ENCODE data around the gene GFI1B. TPM values are rescaled to one million over a fixed set of nuclear protein-coding genes. Genes with fewer than 3 reads are reported as not detected.

The GFI1B gene
- total RNA-seq, 1 experiment from 2014 or later: not detected

GRCh38 chr9:132955123-132955522, 23.4 kb upstream of the GFI1B start:
- Histone ChIP-seq H3K27ac (ENCODE audit: low read depth, low read length, poor library complexity, severe bottlenecking) (no peak overlapping the region), H3K4me1 (ENCODE audit: insufficient read depth, low read length, poor library complexity, severe bottlenecking) (no peaks in the 10 kb centered on the region), H3K9me3 (ENCODE audit: low read depth, low read length, poor library complexity, severe bottlenecking) (peaks cover 4% of the 10 kb centered on the region), H3K4me3 (ENCODE audit: low read depth, low read length, poor library complexity, severe bottlenecking) (no peak overlapping the region), H3K36me3 (ENCODE audit: insufficient read depth, low read length, poor library complexity, severe bottlenecking) (no peaks in the 10 kb centered on the region), H3K27me3 (replicated peaks; ENCODE audit: insufficient read depth, low read depth, low read length, poor library complexity) (no peaks in the 10 kb centered on the region)
- CTCF ChIA-PET: no interaction called here
- TF ChIP-seq CTCF (conservative IDR thresholded peaks at IDR 0.05; ENCODE audit: low read depth, low read length): no peak
- TF ChIP-seq EZH2 (IDR thresholded peaks at IDR 0.05; ENCODE audit: borderline replicate concordance, low read depth, low read length, poor library complexity, severe bottlenecking): no peak
- intact Hi-C loops (cut with micrococcal nuclease; ENCODE audit: unreplicated experiment): no loop called here
- DNase-seq (ENCODE audit: low spot score): no peak
- BruUV-seq (replicated peaks): no TSS peak
- POLR2A ChIA-PET (ENCODE audit: low non-redundant PET): no interaction called here

GRCh38 chr9:132955768-132956167, 22.7 kb upstream of the GFI1B start:
- Histone ChIP-seq H3K27me3 (replicated peaks; ENCODE audit: insufficient read depth, low read depth, low read length, poor library complexity) (no peaks in the 10 kb centered on the region), H3K27ac (ENCODE audit: low read depth, low read length, poor library complexity, severe bottlenecking) (no peak overlapping the region), H3K9me3 (ENCODE audit: low read depth, low read length, poor library complexity, severe bottlenecking) (peaks cover 4% of the 10 kb centered on the region), H3K4me3 (ENCODE audit: low read depth, low read length, poor library complexity, severe bottlenecking) (no peak overlapping the region), H3K4me1 (ENCODE audit: insufficient read depth, low read length, poor library complexity, severe bottlenecking) (no peaks in the 10 kb centered on the region), H3K36me3 (ENCODE audit: insufficient read depth, low read length, poor library complexity, severe bottlenecking) (no peaks in the 10 kb centered on the region)
- ChIA-PET CTCF (no interaction called here), POLR2A (ENCODE audit: low non-redundant PET) (no interaction called here)
- intact Hi-C loops (cut with micrococcal nuclease; ENCODE audit: unreplicated experiment): no loop called here
- no peak for DNase-seq (ENCODE audit: low spot score)
- BruUV-seq (replicated peaks): no TSS peak
- no peak for TF ChIP-seq CTCF (conservative IDR thresholded peaks at IDR 0.05; ENCODE audit: low read depth, low read length)
- no peak for TF ChIP-seq EZH2 (IDR thresholded peaks at IDR 0.05; ENCODE audit: borderline replicate concordance, low read depth, low read length, poor library complexity, severe bottlenecking)

GRCh38 chr9:132957805-132958204, 20.7 kb upstream of the GFI1B start:
- no peaks in the 10 kb centered on the region for H3K4me1 ChIP-seq (ENCODE audit: insufficient read depth, low read length, poor library complexity, severe bottlenecking)
- H3K36me3 ChIP-seq (ENCODE audit: insufficient read depth, low read length, poor library complexity, severe bottlenecking): no peaks in the 10 kb centered on the region
- no TSS peak for BruUV-seq (replicated peaks)
- no peak overlapping the region for H3K4me3 ChIP-seq (ENCODE audit: low read depth, low read length, poor library complexity, severe bottlenecking)
- POLR2A ChIA-PET (ENCODE audit: low non-redundant PET): no interaction called here
- CTCF ChIA-PET: no interaction called here
- no peak for DNase-seq (ENCODE audit: low spot score)
- H3K27ac ChIP-seq (ENCODE audit: low read depth, low read length, poor library complexity, severe bottlenecking): no peak overlapping the region
- TF ChIP-seq CTCF (conservative IDR thresholded peaks at IDR 0.05; ENCODE audit: low read depth, low read length): no peak
- TF ChIP-seq EZH2 (IDR thresholded peaks at IDR 0.05; ENCODE audit: borderline replicate concordance, low read depth, low read length, poor library complexity, severe bottlenecking): no peak
- H3K9me3 ChIP-seq (ENCODE audit: low read depth, low read length, poor library complexity, severe bottlenecking): peaks cover 4% of the 10 kb centered on the region
- intact Hi-C loops (cut with micrococcal nuclease; ENCODE audit: unreplicated experiment): no loop called here
- H3K27me3 ChIP-seq (replicated peaks; ENCODE audit: insufficient read depth, low read depth, low read length, poor library complexity): no peaks in the 10 kb centered on the region

All from A673 (cell line).